HEK293T (cell line): Measurements from ENCODE around the gene DVL1.
"Not testable (repeated sequence)": the region's sequence is repeated elsewhere in the genome, so short reads cannot be mapped to it uniquely, and the experiment has no call there.

Source experiments
- CTCF ChIA-PET: fragments of 350-600 bp; formaldehyde crosslinking; extraction: SDS; loops from one replicate; lab custom pipeline; 2021; ENCODE audit warnings: antibody characterized with exemption, inconsistent platforms; lab: Yijun Ruan, JAX
- POLR2A ChIA-PET: fragments of 350-600 bp; formaldehyde crosslinking; extraction: SDS; loops from one replicate; lab custom pipeline; 2020; ENCODE audit warnings: antibody characterized with exemption, inconsistent platforms; lab: Yijun Ruan, JAX
- DNase-seq: peaks from one replicate; pipeline ENCODE4 v3.0.0; 2012; ENCODE audit warnings: mixed read lengths; ENCODE audit errors: extremely low spot score
- ARNT ChIP-seq: fragments of 450-650 bp; IDR thresholded peaks from 2 replicates; pipeline ENCODE4 v1.6.1; 2017; ENCODE audit warnings: mild to moderate bottlenecking
- BHLHE40 ChIP-seq: fragments of 450-650 bp; IDR thresholded peaks from 2 replicates; pipeline ENCODE4 v1.6.1; 2016; ENCODE audit warnings: mild to moderate bottlenecking, moderate library complexity, borderline replicate concordance
- CTBP1 ChIP-seq: fragments of 450-650 bp; IDR thresholded peaks from 2 replicates; pipeline ENCODE4 v1.6.1; 2016; ENCODE audit warnings: borderline replicate concordance
- ELF4 ChIP-seq: fragments of 450-650 bp; IDR thresholded peaks from 2 replicates; pipeline ENCODE4 v1.6.1; 2017; ENCODE audit warnings: antibody characterized with exemption
- FOXA1 ChIP-seq: fragments of 450-650 bp; IDR thresholded peaks from 2 replicates; pipeline ENCODE4 v1.6.1; 2016; ENCODE audit warnings: mild to moderate bottlenecking
- FOXK2 ChIP-seq: fragments of 450-650 bp; IDR thresholded peaks from 2 replicates; pipeline ENCODE4 v1.6.1; 2016; ENCODE audit warnings: mild to moderate bottlenecking
- FOXM1 ChIP-seq: fragments of 450-650 bp; IDR thresholded peaks from 2 replicates; pipeline ENCODE4 v1.6.1; 2017; ENCODE audit warnings: mild to moderate bottlenecking, borderline replicate concordance
- HDGF ChIP-seq: fragments of 450-650 bp; IDR thresholded peaks from 2 replicates; pipeline ENCODE4 v1.6.1; 2017; ENCODE audit warnings: antibody characterized with exemption, borderline replicate concordance
- L3MBTL2 ChIP-seq: fragments of 450-650 bp; conservative IDR thresholded peaks from 2 replicates; pipeline ENCODE4 v1.6.1; 2016; ENCODE audit warnings: mild to moderate bottlenecking
- LEF1 ChIP-seq: fragments of 450-650 bp; IDR thresholded peaks from 2 replicates; pipeline ENCODE4 v1.6.1; 2017; ENCODE audit warnings: mild to moderate bottlenecking, borderline replicate concordance
- NFRKB ChIP-seq: fragments of 450-650 bp; IDR thresholded peaks from 2 replicates; pipeline ENCODE4 v1.6.1; 2016; ENCODE audit warnings: mild to moderate bottlenecking, moderate library complexity
- PKNOX1 ChIP-seq: fragments of 450-650 bp; IDR thresholded peaks from 2 replicates; pipeline ENCODE4 v1.6.1; 2016
- SP1 ChIP-seq: fragments of 450-650 bp; IDR thresholded peaks from 2 replicates; pipeline ENCODE4 v1.6.1; 2017
- SUZ12 ChIP-seq: fragments of 450-650 bp; IDR thresholded peaks from 2 replicates; pipeline ENCODE4 v1.6.1; 2016; ENCODE audit warnings: mild to moderate bottlenecking
- TARDBP ChIP-seq: fragments of 450-650 bp; IDR thresholded peaks from 2 replicates; pipeline ENCODE4 v1.6.1; 2016
- ZNF384 ChIP-seq: fragments of 450-650 bp; IDR thresholded peaks from 2 replicates; pipeline ENCODE4 v1.6.1; 2016

The DVL1 gene

GRCh38 chr1:1385931-1386330 lies 36.7 kb upstream of the DVL1 start:
- ChIA-PET CTCF (no interaction called here), POLR2A (interaction anchor here (1.3 to 1.9 kb wide), 2 partner anchors 10 to 13 kb away, joined by 4 to 6 read pairs; partner anchors contain the start of genes AURKAIP1 and CCNL2)
- no peak for TF ChIP-seq L3MBTL2
- no peak for TF ChIP-seq ZNF384
- no peak for TF ChIP-seq SP1
- DNase-seq: no peak

GRCh38 chr1:1385339-1385738 lies 36.1 kb upstream of the DVL1 start:
- CTCF ChIA-PET, DNase-seq: not testable (repeated sequence)
- POLR2A ChIA-PET: interaction anchor here (1.3 to 1.9 kb wide), 2 partner anchors 9 to 14 kb away, joined by 4 to 6 read pairs; partner anchors contain the start of genes AURKAIP1 and CCNL2

DNA sequence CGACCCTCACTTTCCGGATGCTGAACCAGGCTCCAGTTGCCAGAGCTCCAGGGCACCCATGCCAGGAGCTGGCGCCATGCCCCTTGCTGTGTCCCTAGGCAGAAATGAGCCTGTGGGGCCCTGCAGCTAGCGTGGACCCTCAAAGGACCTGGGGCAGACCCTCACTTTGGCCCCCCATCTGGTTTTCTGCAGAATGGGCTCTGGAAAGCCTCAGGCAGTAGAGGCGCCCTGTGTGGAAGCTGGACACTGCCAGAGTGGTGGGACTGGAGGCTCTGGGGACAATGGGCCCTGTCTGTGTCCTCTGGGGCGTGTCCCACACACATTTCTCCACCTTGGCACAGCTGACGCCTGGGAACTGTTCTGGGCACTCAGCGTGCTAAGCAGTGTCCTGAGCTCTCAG lies 32.1 kb upstream of the DVL1 start:
- POLR2A ChIA-PET: no interaction called here
- CTCF ChIA-PET: no interaction called here
- no peak for DNase-seq
- TF ChIP-seq ARNT: no peak
- no peak for TF ChIP-seq BHLHE40
- TF ChIP-seq SUZ12: no peak
- TF ChIP-seq FOXM1: no peak
- no peak for TF ChIP-seq SP1
- TF ChIP-seq NFRKB: no peak
- no peak for TF ChIP-seq CTBP1
- TF ChIP-seq ELF4: no peak
- no peak for TF ChIP-seq FOXA1
- no peak for TF ChIP-seq ZNF384
- no peak for TF ChIP-seq LEF1
- no peak for TF ChIP-seq FOXK2
- no peak for TF ChIP-seq HDGF
- no peak for TF ChIP-seq PKNOX1
- no peak for TF ChIP-seq TARDBP
- no peak for TF ChIP-seq L3MBTL2

- DNase-seq: no peak
- ChIA-PET CTCF (no interaction called here), POLR2A (no interaction called here)
- no peak for TF ChIP-seq FOXK2
- TF ChIP-seq CTBP1: no peak
- TF ChIP-seq TARDBP: no peak
- no peak for TF ChIP-seq ZNF384
- TF ChIP-seq FOXM1: no peak
- no peak for TF ChIP-seq LEF1
- no peak for TF ChIP-seq HDGF
- no peak for TF ChIP-seq ARNT
- no peak for TF ChIP-seq SP1
- no peak for TF ChIP-seq FOXA1
- no peak for TF ChIP-seq PKNOX1
- TF ChIP-seq NFRKB: no peak
- TF ChIP-seq BHLHE40: no peak
These were observed 31.6 kb upstream of the DVL1 start for GRCh38 chr1:1380860-1381259.

- ChIA-PET POLR2A (interaction anchor here (1.1 to 6.5 kb wide), 2 partner anchors 22 to 30 kb away, joined by 3 to 54 read pairs; partner anchors contain the start of gene CCNL2), CTCF (no interaction called here)
- DNase-seq: no peak
- TF ChIP-seq SUZ12 (no peak), SP1 (no peak), LEF1 (no peak), L3MBTL2 (no peak), HDGF (no peak), BHLHE40 (no peak), ZNF384 (no peak), NFRKB (no peak), FOXK2 (no peak), TARDBP (no peak), ELF4 (no peak), FOXA1 (no peak), FOXM1 (no peak), CTBP1 (no peak), ARNT (no peak), PKNOX1 (no peak)
These were observed 28.5 kb upstream of the DVL1 start for GRCh38 chr1:1377540-1378205.

DNA sequence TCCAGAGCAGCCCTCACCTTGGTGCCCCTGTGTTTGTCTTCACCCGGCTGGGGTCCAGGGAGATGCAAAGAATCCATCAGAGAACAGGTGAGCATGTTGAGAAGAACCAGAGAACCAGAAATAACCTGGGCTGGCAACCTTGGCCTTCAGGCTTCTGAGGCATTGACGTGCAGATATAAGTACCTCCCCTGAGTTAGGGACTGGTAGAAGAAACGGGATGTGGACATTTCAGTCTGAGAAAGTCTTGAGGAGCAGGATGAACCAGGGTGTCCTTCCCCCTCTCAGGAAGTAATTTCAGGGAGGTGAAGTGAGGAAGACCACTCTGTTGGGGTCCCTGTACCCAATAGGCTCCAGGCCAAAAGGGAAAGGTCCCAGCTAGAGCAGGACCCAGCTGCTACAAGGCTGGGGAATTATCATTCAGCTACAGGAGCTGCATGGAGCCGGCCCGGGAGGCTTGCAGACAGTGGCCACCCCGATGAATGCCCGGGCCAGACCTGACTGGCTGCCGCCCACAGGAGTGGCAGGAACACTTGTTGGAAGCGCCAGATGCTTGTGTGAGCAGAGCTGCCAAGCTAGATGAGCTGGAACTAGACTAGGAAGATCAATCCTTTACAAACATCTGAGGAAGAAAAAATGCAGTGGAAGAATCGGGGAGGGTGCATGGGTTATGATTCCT lies 27.5 kb upstream of the DVL1 start:
- TF ChIP-seq LEF1 (no peak), L3MBTL2 (no peak)
- DNase-seq: no peak
- ChIA-PET CTCF (interaction anchor here (0.9 kb wide), 1 partner anchor 26 kb away, joined by 3 read pairs; no protein-coding TSS in a partner anchor), POLR2A (interaction anchor here (1.1 to 6.5 kb wide), 5 partner anchors 9 to 31 kb away, joined by 3 to 54 read pairs (median 8); partner anchors contain the start of gene CCNL2)
